HG02759 (cell line): ENCODE data around the gene PPP1R14B.

Source experiments
- ATAC-seq: cut with Tn5 transposase; IDR thresholded peaks from one replicate; pipeline ENCODE4 v1.9.1; 2021; ENCODE audit warnings: mild to moderate bottlenecking, moderate library complexity; ENCODE audit not compliant: unreplicated experiment

The PPP1R14B gene

DNA sequence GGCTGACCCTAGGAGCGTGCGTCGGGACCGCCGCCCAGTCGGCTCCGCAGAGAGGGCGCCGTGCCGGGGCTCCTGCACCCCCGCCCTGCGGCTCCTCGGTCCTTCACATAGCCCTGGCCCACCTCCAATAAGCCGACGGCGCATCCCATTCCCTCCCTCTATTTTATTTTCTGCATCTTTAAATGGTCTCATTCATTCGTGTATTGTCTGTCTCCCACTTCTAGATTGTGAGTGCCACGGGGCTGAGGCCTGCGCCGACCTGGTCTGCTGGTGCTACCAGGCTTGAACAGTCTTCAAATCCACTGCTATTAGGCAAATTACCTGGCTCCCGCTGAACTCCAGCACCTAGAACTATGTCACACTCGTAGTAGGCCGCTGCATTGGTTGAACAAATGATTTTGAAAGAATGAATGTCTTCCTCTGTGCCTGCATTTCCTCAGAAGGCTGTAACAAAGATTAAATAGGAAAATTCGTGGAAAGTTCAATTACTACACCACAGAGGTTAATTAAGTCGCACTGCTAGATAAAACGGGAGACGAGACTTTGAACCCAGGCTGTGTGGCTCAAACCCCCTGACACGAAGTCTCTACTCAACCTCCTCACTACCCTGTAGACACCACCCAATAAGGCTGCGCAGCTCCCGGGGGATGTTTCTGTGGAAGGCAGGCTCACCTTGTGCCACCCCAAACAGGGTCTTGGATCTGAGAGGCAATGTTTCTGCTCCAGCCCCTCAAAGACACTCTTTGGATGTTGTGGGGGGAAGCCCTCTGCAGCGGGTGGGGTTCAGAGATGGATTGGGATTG is 1.2 kb upstream of the PPP1R14B start:
- no peak for ATAC-seq

DNA sequence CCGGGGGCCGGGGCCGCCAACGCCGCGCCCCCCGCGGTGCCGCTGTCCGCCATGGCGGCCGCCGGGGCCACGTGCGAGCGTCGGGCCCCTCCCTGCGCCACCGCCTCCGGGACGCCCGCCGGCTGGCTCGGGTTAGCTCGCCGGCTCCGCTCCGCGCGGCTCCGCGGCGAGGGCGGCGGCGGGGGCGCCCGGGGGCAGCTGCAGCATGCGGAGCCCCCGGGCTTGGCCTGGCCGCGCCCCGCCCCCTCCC is 197 bp downstream of the PPP1R14B start:
- ATAC-seq = peak; percentile 22

GRCh38 chr11:64245797-64246620 is 734 bp downstream of the PPP1R14B start:
- ATAC-seq = no peak

DNA sequence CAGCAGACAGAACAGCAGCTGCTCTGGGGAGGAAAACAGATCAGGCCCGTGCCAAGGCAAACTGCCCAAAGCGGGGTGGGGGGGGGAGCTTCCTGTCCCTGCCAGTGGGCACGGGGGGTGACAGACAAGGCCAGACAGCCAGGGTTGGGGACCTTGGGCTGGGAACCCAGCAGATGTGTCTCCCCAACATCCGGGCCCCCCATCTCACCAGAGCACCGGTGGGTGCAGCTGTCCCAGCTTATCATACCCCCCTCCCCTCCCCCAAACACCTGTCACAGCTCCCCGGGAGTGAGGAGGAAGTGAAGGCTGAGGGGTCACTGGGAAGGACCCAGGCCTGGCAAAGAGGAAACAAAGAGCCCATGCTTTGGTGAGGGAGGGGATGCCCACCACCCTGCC is 1.3 kb downstream of the PPP1R14B start:
- ATAC-seq = no peak

DNA sequence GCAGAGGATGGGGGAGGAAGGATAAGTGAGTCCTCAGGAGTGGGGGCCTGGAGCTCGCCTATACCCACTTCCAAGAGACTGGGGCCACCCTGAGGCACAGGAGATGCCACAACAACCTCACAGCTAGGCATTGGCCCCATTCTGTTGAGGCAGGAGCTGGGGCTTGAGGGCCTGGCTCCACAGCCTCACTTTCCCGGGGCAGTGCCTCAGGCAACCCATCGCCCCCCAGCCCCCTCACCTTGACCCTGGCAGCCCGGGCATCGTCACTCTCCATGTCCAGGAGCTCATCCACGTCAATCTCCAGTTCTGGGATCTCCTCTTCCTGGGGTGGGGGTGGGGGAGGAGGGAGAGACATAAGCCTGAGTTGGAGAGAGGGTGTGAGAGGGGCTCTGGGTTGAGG is 1.8 kb downstream of the PPP1R14B start:
- no peak for ATAC-seq

- ATAC-seq = no peak
Observed at GRCh38 chr11:64244107-64244506, 2.6 kb downstream of the PPP1R14B start.

GRCh38 chr11:64243236-64243854 is 3.4 kb downstream of the PPP1R14B start:
- ATAC-seq = no peak

GRCh38 chr11:64241491-64242374 is 5.0 kb downstream of the PPP1R14B start:
- peak; percentile 4 for ATAC-seq

- ATAC-seq = peak; percentile 71
Observed at GRCh38 chr11:64241241-64241490, 5.6 kb downstream of the PPP1R14B start.

- ATAC-seq = peak; percentile 60
Observed at GRCh38 chr11:64240435-64241240, 6.1 kb downstream of the PPP1R14B start, which contains the start of gene FKBP2. Gene FKBP2, plus strand, starts transcription at chr11:64241095. Its CDS starts 1,293 bp downstream, at chr11:64242388.

GRCh38 chr11:64239662-64240434 is 6.9 kb downstream of the PPP1R14B start:
- ATAC-seq = no peak

GRCh38 chr11:64238999-64239398 is 7.7 kb downstream of the PPP1R14B start:
- ATAC-seq = no peak

DNA sequence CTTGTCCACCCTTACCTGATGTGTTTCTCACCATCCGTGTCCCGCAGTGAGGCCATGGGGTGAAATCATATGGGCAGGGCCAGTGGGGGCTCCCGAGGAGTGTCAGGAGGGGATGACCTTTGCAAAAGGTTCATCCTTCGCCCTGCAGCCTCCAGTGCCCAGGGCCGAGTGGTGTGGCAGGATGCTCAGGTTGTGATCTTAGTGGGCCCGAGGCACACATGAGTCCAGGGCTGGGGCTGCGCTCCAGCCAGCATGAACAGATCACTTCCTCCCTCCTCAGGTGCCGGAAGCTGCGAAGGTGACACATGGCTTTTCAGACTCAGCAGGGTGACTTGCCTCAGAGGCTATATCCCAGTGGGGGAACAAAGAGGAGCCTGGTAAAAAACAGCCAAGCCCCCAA is 8.7 kb downstream of the PPP1R14B start:
- no peak for ATAC-seq

DNA sequence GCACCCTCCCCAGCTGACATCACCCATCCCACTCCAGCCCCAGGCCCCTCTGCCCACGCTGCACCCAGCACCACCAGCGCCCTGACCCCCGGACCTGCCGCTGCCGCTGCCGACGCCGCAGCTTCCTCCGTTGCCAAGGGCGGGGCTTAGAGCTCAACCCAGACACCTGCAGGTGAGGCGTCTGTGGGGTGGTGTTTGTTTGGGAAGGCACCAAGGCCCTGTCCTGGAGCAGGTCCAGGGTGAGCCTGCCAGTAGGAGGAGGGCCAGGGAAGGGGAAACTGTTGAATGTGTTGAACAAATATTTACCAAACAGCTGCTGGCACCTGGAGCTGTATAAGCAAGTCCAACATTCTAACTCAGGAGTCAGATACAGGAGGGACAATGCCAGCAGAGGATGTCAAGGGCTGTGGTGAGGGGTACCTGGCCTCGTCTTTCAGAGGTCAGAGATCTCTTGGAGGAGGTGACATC is 9.2 kb downstream of the PPP1R14B start:
- no peak for ATAC-seq

- no peak for ATAC-seq
Observed at GRCh38 chr11:64235437-64236161, 11.1 kb downstream of the PPP1R14B start.

- peak; percentile 37 for ATAC-seq
Observed at GRCh38 chr11:64234647-64235379, 11.9 kb downstream of the PPP1R14B start.

DNA sequence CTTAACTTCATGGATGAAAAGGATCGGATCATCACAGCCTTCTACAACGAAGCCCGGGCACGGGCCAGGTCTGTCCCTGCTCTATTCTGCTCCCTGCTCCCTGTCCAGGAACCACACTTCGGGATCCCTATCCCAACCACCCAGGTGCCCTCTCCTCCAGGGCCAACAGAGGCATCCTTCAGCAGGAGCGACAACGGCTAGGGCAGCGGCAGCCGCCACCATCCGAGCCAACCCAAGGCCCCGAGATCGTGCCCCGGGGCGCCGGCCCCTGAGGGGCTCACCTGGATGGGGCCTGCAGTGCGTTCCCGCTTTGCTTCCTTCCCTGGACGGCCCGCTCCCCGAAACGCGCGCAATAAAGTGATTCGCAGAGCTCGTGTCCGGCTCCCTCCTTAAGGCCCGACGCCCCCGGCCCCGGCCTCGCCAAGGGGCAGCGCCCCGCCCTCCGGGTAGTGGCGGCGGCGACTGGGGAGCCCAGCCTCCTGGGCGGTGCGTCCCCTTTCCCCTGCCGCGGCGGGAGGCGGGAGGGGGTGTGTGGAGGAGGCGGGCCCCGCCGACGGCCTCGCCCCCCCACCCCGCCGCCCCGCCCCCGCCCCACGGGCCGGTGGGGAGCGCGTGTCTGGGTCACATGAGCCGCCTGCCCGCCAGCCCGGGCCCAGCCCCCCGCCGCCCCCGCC is 12.7 kb downstream of the PPP1R14B start, which contains the start of gene VEGFB:
TSS of gene VEGFB (plus strand) at position 672 of the 674 bp plus-strand sequence. CDS start 250 bp downstream, outside the sequence.
- peak; percentile 42 for ATAC-seq
